Measurements from ENCODE around the gene NEMP1. TPM values are rescaled to one million over a fixed set of nuclear protein-coding genes. Genes with fewer than 3 reads are reported as not detected.
A peak's percentile ranks its signal among the peaks of the same experiment; 100 is the strongest.

Gene NEMP1
- total and polyA plus RNA-seq, 2 experiments from 2014 or later: 5.9 to 7.6 TPM

DNA sequence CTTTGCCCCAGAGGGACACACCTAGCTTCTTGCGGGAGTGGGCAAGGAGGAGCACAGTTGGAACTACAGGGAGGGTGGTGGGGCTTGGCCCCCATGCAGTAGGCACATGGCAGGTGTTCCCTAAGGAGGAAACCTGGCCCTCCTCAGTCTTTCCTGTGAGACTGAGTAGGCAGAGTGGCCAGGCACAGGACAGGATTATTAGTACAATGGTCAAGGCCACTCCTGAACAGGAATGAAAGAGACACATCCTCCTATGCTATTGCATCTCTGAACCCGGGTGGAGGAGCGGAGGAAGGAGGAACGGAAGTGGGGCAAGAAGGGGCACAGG is 29.5 kb downstream of the NEMP1 start:
- 0 out of 2 replicates have a peak, but pooled peaks cover 4% of the 10 kb centered on the region for H3K27me3 ChIP-seq (replicated peaks; ENCODE audit: insufficient read depth)
- H3K4me3 ChIP-seq: no peak overlapping the region
- TF ChIP-seq EZH2 (IDR thresholded peaks at IDR 0.05; ENCODE audit: insufficient read depth, poor library complexity, severe bottlenecking): no peak
- TF ChIP-seq EZH2phosphoT487 (IDR thresholded peaks at IDR 0.05; ENCODE audit: insufficient read depth, low read depth): no peak
- no peaks in the 10 kb centered on the region for H3K9me3 ChIP-seq (ENCODE audit: low read depth)
- no peak overlapping the region for H3K9ac ChIP-seq
- no peaks in the 10 kb centered on the region for H3K36me3 ChIP-seq (ENCODE audit: low read depth)
- H3K4me2 ChIP-seq (ENCODE audit: unreplicated experiment): no peak overlapping the region
- no peak overlapping the region for H3K27ac ChIP-seq
- H4K20me1 ChIP-seq (ENCODE audit: insufficient read depth): no peaks in the 10 kb centered on the region
- no peak for DNase-seq
- no peaks in the 10 kb centered on the region for H3K79me2 ChIP-seq (ENCODE audit: insufficient read depth)
- H2AFZ ChIP-seq: no peak overlapping the region
- in situ Hi-C loops (cut with MboI): no loop called here
- no peaks in the 10 kb centered on the region for H3F3A ChIP-seq (ENCODE audit: insufficient read depth)
- H3K9me2 ChIP-seq (ENCODE audit: insufficient read depth): no peaks in the 10 kb centered on the region
- 0 out of 2 replicates have a peak, but pooled peaks cover 7% of the 10 kb centered on the region for H3K4me1 ChIP-seq (ENCODE audit: insufficient read depth)
- WGBS, 2 experiments (ENCODE audit: low coverage in 1 of 2, low lambda C conversion rate in 2 of 2, missing lambda C conversion rate in 2 of 2): 94 to 95% methylated on average over 4 of the region's 4 CpGs

DNA sequence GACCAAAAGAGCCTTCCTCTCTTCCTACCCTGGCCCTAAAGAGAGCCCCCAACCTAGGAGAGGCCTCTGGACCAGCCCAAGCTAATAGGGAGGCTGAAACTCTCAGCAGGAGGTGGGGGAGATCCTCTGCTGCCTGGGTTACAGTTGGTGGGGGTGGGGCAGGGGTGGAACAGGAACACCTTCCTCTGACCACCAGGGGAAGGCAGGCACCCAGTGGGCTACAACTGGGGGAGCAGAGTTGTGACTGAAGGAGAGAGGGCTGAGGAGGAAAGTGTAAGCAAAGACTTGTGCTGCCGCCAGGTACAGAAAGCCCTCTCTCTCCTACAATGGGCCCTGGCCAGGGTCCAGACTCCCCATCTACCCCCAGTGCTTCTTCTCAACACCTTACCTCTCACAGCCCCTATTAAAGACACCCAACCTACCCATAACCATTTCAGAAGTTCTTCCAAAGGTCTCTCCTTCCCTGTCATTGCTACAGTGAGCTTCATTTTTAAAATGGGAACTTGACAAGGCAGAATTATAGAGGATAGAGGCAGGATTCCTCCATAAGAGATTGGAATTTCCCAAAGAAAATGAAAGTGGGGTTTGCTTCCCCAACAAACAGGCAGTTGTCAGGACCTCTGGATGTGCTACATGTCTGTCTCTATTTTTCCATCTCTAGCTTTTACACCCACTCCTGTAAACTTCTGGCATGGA is 30.0 kb downstream of the NEMP1 start:
- H3K4me2 ChIP-seq (ENCODE audit: unreplicated experiment): no peak overlapping the region
- no peak overlapping the region for H3K9ac ChIP-seq
- H3K27ac ChIP-seq: no peak overlapping the region
- no peaks in the 10 kb centered on the region for H3F3A ChIP-seq (ENCODE audit: insufficient read depth)
- no peaks in the 10 kb centered on the region for H3K36me3 ChIP-seq (ENCODE audit: low read depth)
- TF ChIP-seq EZH2 (IDR thresholded peaks at IDR 0.05; ENCODE audit: insufficient read depth, poor library complexity, severe bottlenecking): no peak
- TF ChIP-seq EZH2phosphoT487 (IDR thresholded peaks at IDR 0.05; ENCODE audit: insufficient read depth, low read depth): no peak
- H3K27me3 ChIP-seq (replicated peaks; ENCODE audit: insufficient read depth): 0 out of 2 replicates have a peak, but pooled peaks cover 4% of the 10 kb centered on the region
- in situ Hi-C loops (cut with MboI): no loop called here
- H3K9me3 ChIP-seq (ENCODE audit: low read depth): no peaks in the 10 kb centered on the region
- no peak overlapping the region for H2AFZ ChIP-seq
- no peak for DNase-seq
- H3K4me3 ChIP-seq: no peak overlapping the region
- H3K4me1 ChIP-seq (ENCODE audit: insufficient read depth): 0 out of 2 replicates have a peak, but pooled peaks cover 7% of the 10 kb centered on the region
- 85 to 87% methylated on average over 1 of the region's 1 CpG for WGBS, 2 experiments (ENCODE audit: low coverage in 1 of 2, low lambda C conversion rate in 2 of 2, missing lambda C conversion rate in 2 of 2)
- H4K20me1 ChIP-seq (ENCODE audit: insufficient read depth): no peaks in the 10 kb centered on the region
- H3K79me2 ChIP-seq (ENCODE audit: insufficient read depth): no peaks in the 10 kb centered on the region
- H3K9me2 ChIP-seq (ENCODE audit: insufficient read depth): no peaks in the 10 kb centered on the region

DNA sequence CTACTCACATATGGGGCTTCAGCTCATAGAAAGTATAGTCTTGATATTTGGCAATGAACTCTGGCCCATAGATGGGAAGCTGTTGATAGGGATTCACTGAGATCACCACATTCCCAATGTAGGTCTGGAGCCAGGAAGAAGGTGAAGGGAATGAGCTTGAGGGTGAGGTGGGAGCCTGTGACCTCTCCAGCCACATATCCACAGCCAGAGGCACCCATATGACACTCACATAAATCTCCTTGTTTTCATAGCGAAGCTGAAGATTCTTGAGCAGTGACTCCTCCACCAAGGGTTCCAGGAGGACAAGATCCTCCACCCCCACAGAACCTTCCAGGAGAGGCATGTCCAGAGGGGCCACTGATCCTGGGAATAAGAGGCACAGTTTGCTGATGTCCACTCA is 30.6 kb downstream of the NEMP1 start:
- peak; percentile 28 for DNase-seq
- no peaks in the 10 kb centered on the region for H3K79me2 ChIP-seq (ENCODE audit: insufficient read depth)
- TF ChIP-seq EZH2phosphoT487 (IDR thresholded peaks at IDR 0.05; ENCODE audit: insufficient read depth, low read depth) (no peak), EZH2 (IDR thresholded peaks at IDR 0.05; ENCODE audit: insufficient read depth, poor library complexity, severe bottlenecking) (no peak)
- WGBS, 2 experiments (ENCODE audit: low coverage in 1 of 2, low lambda C conversion rate in 2 of 2, missing lambda C conversion rate in 2 of 2): 15 to 20% methylated on average over 1 of the region's 1 CpG
- 0 out of 2 replicates have a peak, but pooled peaks cover 7% of the 10 kb centered on the region for H3K4me1 ChIP-seq (ENCODE audit: insufficient read depth)
- no peak overlapping the region for H2AFZ ChIP-seq
- H3K36me3 ChIP-seq (ENCODE audit: low read depth): no peaks in the 10 kb centered on the region
- in situ Hi-C loops (cut with MboI): no loop called here
- H3K9ac ChIP-seq: no peak overlapping the region
- H3K27me3 ChIP-seq (replicated peaks; ENCODE audit: insufficient read depth): peaks cover 9% of the 10 kb centered on the region; the same call in 1 of the 2 replicates
- no peaks in the 10 kb centered on the region for H3K9me3 ChIP-seq (ENCODE audit: low read depth)
- H3K4me3 ChIP-seq: no peak overlapping the region
- H3K9me2 ChIP-seq (ENCODE audit: insufficient read depth): no peaks in the 10 kb centered on the region
- no peak overlapping the region for H3K4me2 ChIP-seq (ENCODE audit: unreplicated experiment)
- no peaks in the 10 kb centered on the region for H3F3A ChIP-seq (ENCODE audit: insufficient read depth)
- no peak overlapping the region for H3K27ac ChIP-seq
- H4K20me1 ChIP-seq (ENCODE audit: insufficient read depth): no peaks in the 10 kb centered on the region

DNA sequence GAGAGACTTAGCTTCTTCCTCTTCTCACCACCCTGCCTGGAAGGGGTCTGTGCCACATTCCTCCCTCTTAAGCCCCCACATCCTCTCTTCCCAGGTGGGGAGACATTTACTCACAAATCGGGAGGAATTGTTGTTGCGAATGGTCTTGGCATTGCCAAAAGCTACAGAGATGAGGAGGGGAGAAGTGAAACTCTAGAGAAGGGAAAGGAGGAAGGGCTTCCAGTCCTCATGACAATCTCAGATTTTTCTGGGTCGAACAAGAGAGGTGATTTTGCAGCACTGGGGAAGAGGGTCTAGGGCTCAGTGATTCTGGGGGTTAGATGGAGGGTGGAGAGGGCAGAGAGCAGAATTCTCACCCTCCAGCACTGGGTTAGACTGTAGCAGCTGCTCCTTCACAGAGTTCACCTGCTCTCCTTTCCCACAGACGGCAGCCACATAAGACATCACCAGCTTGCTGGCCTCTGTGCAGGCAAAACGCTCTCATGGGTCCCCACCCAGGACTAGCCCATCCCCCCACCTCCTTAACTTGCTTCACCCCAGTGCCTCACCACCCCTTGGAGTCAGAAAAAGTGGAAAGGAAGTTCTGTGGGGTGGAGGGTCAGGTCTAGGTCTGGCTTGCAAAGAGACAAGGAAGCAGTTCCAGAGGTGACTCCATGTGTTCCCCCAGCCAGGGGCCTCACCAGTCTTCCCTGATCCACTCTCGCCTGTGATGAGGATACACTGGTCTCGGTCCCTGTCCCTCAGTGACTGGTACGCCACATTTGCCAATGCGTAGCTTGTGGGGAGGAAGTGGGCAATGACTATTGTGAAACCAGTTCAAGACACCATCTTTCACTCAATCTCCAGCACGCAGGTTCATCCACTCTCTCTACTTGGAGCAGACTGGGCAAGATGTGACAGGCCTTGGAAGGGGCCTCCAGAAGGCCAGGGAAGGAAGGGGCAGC is 31.4 kb downstream of the NEMP1 start:
- Histone ChIP-seq H3K9me2 (ENCODE audit: insufficient read depth) (no peaks in the 10 kb centered on the region), H3F3A (ENCODE audit: insufficient read depth) (no peaks in the 10 kb centered on the region), H3K9ac (no peak overlapping the region), H3K4me2 (ENCODE audit: unreplicated experiment) (no peak overlapping the region), H3K27me3 (replicated peaks; ENCODE audit: insufficient read depth) (peaks cover 10% of the 10 kb centered on the region), H3K9me3 (ENCODE audit: low read depth) (no peaks in the 10 kb centered on the region), H3K27ac (no peak overlapping the region), H3K4me3 (no peak overlapping the region), H2AFZ (no peak overlapping the region), H3K4me1 (ENCODE audit: insufficient read depth) (0 out of 2 replicates have a peak, but pooled peaks cover 7% of the 10 kb centered on the region), H4K20me1 (ENCODE audit: insufficient read depth) (no peaks in the 10 kb centered on the region), H3K79me2 (ENCODE audit: insufficient read depth) (no peaks in the 10 kb centered on the region), H3K36me3 (ENCODE audit: low read depth) (no peaks in the 10 kb centered on the region)
- no peak for DNase-seq
- in situ Hi-C loops (cut with MboI): no loop called here
- no peak for TF ChIP-seq EZH2 (IDR thresholded peaks at IDR 0.05; ENCODE audit: insufficient read depth, poor library complexity, severe bottlenecking)
- no peak for TF ChIP-seq EZH2phosphoT487 (IDR thresholded peaks at IDR 0.05; ENCODE audit: insufficient read depth, low read depth)
- 63 to 64% methylated on average over 8 to 10 of the region's 10 CpGs for WGBS, 2 experiments (ENCODE audit: low coverage in 1 of 2, low lambda C conversion rate in 2 of 2, missing lambda C conversion rate in 2 of 2)
